Large intestine (tissue), 3 donors: ENCODE results near the gene DGKZ. TPM values are rescaled to one million over a fixed set of nuclear protein-coding genes. Genes with fewer than 3 reads are reported as not detected.

Experiments used
- DNase-seq, 2 donors: peaks; one replicate each; pipeline versions ENCODE4 v3.0.0 to v3.0.0-alpha.2; 2013
- H3K27ac ChIP-seq: one replicate; pipeline ENCODE4 v1.5.1; 2013; ENCODE audit warnings: low read length
- H3K27me3 ChIP-seq: 2 replicates; pipeline ENCODE4 v1.6.1; 2013; ENCODE audit warnings: low read length; ENCODE audit not compliant: control insufficient read depth, insufficient read depth
- H3K36me3 ChIP-seq: 2 replicates; pipeline ENCODE4 v1.6.1; 2013; ENCODE audit warnings: low read length; ENCODE audit not compliant: control insufficient read depth, insufficient read depth
- H3K4me1 ChIP-seq: one replicate; pipeline ENCODE4 v1.6.1; 2013; ENCODE audit warnings: low read length; ENCODE audit not compliant: control insufficient read depth, insufficient read depth
- H3K4me3 ChIP-seq: one replicate; pipeline ENCODE4 v1.5.1; 2013; ENCODE audit warnings: low read length
- H3K9me3 ChIP-seq: one replicate; pipeline ENCODE4 v1.6.1; 2013; ENCODE audit warnings: mild to moderate bottlenecking, low read depth, low read length, moderate library complexity; ENCODE audit not compliant: control insufficient read depth
- WGBS: methylation state at CpG from one replicate; pipeline ENCODE4 v1.1.5; 2013; ENCODE audit warnings: low lambda C conversion rate; ENCODE audit not compliant: insufficient coverage; 5-methylcytosine and 5-hydroxymethylcytosine counted together
- polyA plus RNA-seq: library from polyadenylated mRNA; unstranded; fragments of 120-200 nt; gene quantifications from one replicate; pipeline ENCODE4 v1.2.1, GENCODE V29; 2013

DGKZ gene
- polyA plus RNA-seq, 1 donor, result 46.9 TPM

DNA sequence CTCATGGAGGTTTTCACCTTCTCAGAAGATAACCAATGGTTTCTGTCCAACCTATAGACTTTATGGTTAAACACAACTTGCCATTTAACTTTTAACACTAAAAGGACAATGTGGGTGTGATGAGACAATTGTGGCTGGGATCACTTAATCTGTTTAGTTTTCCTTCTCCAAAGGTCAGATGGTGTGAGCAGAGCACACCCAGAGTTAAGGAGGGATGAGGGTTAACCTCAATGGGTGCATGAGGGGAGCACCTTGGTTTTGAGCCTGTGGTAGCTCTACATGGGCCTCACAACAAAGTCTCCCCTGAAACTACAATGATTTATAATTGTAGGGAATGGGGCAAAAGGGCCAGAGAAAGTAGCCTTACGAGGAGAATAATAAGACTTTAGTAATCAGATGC lies 73.2 kb downstream of the DGKZ start:
- Histone ChIP-seq H3K4me1 (peaks cover 9% of the 10 kb centered on the region), H3K9me3 (no peaks in the 10 kb centered on the region), H3K27ac (no peak overlapping the region), H3K4me3 (no peak overlapping the region), H3K36me3 (peaks cover 52% of the 10 kb centered on the region), H3K27me3 (no peaks in the 10 kb centered on the region)
- no peak for DNase-seq
- 100% methylated on average over 1 of the region's 1 CpG for WGBS

DNA sequence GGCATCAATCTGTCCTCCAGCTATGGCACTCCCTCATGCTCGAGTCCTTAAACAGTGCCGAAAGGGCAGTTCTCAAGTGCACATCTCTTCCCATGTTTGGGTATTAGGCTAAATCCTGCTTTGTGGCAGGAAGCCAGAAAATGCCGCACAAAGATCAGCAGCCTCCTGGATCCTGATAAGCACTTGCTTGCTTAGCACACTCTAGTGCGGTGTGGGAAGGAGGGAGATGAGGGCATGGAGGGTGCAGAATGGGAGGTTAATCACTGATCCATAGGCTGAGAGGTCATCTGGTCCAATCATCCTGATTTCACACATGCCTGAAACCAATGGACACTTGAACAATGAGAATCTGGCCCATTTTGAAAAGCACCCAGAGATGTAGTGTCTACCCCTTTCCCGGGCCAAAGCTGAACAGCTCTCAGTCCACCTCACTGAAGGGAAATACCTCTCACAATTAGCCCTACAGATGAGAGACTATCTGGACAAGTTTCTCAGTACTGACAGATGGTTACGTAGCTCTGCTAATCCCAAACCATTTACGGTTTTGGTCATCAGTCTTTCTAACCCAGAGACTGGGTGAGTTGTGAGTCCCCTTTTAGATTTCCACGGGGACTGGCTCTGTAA lies 74.1 kb downstream of the DGKZ start:
- H3K27me3 ChIP-seq, result no peaks in the 10 kb centered on the region
- no peak overlapping the region for H3K27ac ChIP-seq
- peak in 1 of 2 donors; percentile 37 for DNase-seq
- no peak overlapping the region for H3K4me3 ChIP-seq
- H3K9me3 ChIP-seq, result no peaks in the 10 kb centered on the region
- H3K4me1 ChIP-seq, result peaks cover 9% of the 10 kb centered on the region
- H3K36me3 ChIP-seq, result peaks cover 44% of the 10 kb centered on the region
- 40% methylated on average over 1 of the region's 8 CpGs for WGBS

DNA sequence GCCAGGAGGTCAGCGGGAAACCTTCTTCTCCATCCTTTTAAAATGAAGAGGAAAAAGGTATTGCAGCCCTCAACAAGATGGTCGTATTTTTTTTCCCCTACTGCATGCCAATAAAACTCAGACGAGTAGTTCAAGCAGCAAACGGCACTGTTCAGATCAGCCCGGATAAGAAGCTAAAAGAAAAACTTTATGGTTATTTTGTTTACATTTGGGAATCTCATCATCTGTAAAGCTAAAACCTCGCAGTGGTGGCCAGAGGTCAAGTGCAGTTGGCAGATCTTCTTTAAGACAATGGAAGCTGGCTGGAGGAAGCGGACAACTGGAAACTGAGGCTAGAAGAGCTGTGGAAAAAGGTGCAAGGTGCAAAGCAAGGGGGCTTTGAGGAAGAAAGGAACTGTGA lies 75.3 kb downstream of the DGKZ start:
- Histone ChIP-seq H3K4me3 (no peak overlapping the region), H3K9me3 (no peaks in the 10 kb centered on the region), H3K27ac (no peak overlapping the region), H3K27me3 (no peaks in the 10 kb centered on the region), H3K4me1 (peaks cover 9% of the 10 kb centered on the region), H3K36me3 (peaks cover 40% of the 10 kb centered on the region)
- 100% methylated on average over 1 of the region's 7 CpGs for WGBS
- no peak for DNase-seq

DNA sequence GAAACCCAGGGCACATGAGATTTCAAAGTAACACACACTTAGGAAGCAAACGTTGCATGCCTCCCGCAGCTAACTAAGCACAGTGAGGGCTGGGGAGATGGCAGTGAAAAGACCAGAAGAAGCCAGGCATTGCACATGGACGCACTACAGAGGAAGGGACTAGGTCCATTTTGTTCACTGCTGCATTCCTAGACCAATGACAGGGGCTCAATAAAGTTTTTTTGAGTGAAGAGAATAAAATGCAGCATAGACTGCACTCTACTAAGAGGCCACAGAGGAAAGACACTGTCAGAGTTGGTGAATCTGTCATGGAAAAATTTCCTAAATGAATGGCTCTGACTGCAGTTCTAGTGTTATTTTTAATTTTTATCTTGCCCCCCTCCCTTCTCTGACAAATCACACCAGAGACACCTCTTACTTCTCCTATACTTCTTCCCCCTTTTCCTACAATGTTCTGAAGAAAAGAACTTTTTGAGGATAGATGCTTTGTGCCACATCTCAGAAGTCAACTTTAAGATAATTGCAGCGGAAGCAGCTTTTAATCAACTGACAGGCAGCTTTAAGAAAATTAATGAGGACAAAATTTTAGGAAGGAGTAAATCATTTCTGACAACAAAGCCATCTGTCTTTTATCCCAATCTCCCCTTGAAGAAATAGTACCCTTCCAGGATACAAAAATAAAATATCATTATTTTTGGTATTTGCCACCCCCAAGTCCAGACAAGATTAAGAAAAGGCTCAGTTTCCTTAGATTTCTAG lies 79.1 kb downstream of the DGKZ start:
- peaks cover 5% of the 10 kb centered on the region for H3K4me1 ChIP-seq
- WGBS, result no CpG with 5 or more reads among the region's 4 CpGs
- H3K4me3 ChIP-seq, result no peak overlapping the region
- H3K9me3 ChIP-seq, result no peaks in the 10 kb centered on the region
- peaks cover 34% of the 10 kb centered on the region for H3K36me3 ChIP-seq
- H3K27ac ChIP-seq, result no peak overlapping the region
- no peak for DNase-seq
- no peaks in the 10 kb centered on the region for H3K27me3 ChIP-seq

DNA sequence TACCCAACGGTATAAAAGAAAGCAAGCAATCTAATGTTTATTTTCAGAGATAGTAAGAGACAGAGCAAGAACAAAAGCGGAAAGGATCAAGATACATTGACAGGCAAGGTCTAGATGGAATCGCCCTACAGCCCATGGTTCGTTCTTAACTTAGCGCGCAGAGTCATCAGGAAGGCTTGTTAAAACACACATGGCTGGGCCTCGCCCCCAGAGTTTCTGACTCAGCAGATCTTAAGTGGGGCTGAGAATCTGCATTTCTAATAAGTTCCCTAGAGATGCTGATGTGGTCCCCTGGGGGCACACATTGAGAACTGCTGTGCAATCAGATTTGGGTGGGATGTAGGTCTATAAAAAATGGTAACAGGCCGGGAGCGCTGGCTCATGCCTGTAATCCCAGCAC lies 80.1 kb downstream of the DGKZ start:
- Histone ChIP-seq H3K27me3 (no peaks in the 10 kb centered on the region), H3K9me3 (no peaks in the 10 kb centered on the region), H3K36me3 (peaks cover 33% of the 10 kb centered on the region), H3K4me3 (no peak overlapping the region), H3K27ac (no peak overlapping the region), H3K4me1 (peaks cover 4% of the 10 kb centered on the region)
- DNase-seq, result no peak
- WGBS, result 100% methylated on average over 1 of the region's 9 CpGs

DNA sequence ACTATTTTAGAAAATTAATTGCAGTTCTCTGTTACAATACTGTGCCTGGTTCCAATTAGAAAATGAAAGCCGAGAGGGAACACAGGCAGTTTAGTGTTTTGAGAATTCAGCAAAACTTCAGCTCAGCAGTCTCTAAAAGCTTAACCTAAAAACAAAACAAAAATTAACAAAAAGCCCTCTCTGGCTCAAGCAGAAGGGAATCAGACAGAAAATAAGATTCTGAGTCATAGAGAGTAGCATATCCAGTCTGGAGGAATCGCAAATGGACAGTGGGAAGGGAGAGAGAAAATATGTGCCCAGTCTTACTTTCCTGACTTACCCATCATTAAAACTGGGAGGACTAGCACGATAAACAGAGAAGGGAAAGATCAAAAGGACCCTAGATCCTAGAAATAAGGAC lies 82.5 kb downstream of the DGKZ start:
- H3K27me3 ChIP-seq, result no peaks in the 10 kb centered on the region
- H3K36me3 ChIP-seq, result peaks cover 47% of the 10 kb centered on the region
- H3K4me1 ChIP-seq, result no peaks in the 10 kb centered on the region
- no peaks in the 10 kb centered on the region for H3K9me3 ChIP-seq
- H3K4me3 ChIP-seq, result no peak overlapping the region
- WGBS, result 100% methylated on average over 1 of the region's 3 CpGs
- no peak for DNase-seq
- no peak overlapping the region for H3K27ac ChIP-seq

Other genes with a start within 250 kb of the DGKZ start
- 25.6 TPM for gene PHF21A, start 226.0 kb upstream of the DGKZ start, polyA plus RNA-seq
- 40.6 TPM for gene CREB3L1, start 69.8 kb upstream of the DGKZ start, polyA plus RNA-seq
- gene MDK, start 34.2 kb downstream of the DGKZ start, polyA plus RNA-seq, result 232 TPM
- gene CHRM4, start 44.3 kb downstream of the DGKZ start, polyA plus RNA-seq, result 7.1 TPM
- gene AMBRA1, start 246.6 kb downstream of the DGKZ start, polyA plus RNA-seq, result 20.2 TPM